ENCODE measurements around the gene KCNH4.
"Not testable (repeated sequence)": the region's sequence is repeated elsewhere in the genome, so short reads cannot be mapped to it uniquely, and the experiment has no call there.

Gene KCNH4

DNA sequence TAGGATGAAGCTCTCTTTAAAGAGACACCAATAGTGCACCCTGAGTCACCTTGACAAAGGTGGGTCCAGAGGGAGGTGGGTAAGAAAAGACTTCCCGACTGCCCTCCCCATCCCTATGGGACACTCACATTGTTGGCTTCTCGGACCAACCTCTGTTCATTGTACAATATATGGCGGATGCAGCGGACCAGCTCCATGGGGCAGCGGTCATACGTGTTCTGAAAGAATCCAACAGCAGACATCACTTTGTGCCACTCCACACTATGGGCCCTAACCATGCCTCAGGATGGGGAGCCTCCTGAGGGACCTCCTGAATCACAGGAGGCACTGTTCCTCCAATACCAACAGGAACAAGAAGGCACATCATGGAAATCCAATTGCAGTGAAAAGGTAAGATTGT lies 43.7 kb upstream of the KCNH4 start:
- Histone ChIP-seq H3K79me2 (ENCODE audit: insufficient read depth, low read depth) (no peaks in the 10 kb centered on the region), H3K27ac (no peak overlapping the region), H3K4me3 (IDR thresholded peaks at IDR 0.05; ENCODE audit: insufficient read depth, low read depth, low read length) (no peak overlapping the region), H2AFZ (ENCODE audit: low read depth) (no peak overlapping the region), H3K9ac (no peak overlapping the region), H3K4me1 (ENCODE audit: low read depth, poor library complexity, severe bottlenecking) (no peaks in the 10 kb centered on the region), H3K4me2 (no peak overlapping the region), H3K27me3 (ENCODE audit: insufficient read depth, low read depth) (no peaks in the 10 kb centered on the region), H4K20me1 (ENCODE audit: insufficient read depth) (no peaks in the 10 kb centered on the region), H3K36me3 (ENCODE audit: insufficient read depth) (no peaks in the 10 kb centered on the region)
- TF ChIP-seq, protein P1, sequence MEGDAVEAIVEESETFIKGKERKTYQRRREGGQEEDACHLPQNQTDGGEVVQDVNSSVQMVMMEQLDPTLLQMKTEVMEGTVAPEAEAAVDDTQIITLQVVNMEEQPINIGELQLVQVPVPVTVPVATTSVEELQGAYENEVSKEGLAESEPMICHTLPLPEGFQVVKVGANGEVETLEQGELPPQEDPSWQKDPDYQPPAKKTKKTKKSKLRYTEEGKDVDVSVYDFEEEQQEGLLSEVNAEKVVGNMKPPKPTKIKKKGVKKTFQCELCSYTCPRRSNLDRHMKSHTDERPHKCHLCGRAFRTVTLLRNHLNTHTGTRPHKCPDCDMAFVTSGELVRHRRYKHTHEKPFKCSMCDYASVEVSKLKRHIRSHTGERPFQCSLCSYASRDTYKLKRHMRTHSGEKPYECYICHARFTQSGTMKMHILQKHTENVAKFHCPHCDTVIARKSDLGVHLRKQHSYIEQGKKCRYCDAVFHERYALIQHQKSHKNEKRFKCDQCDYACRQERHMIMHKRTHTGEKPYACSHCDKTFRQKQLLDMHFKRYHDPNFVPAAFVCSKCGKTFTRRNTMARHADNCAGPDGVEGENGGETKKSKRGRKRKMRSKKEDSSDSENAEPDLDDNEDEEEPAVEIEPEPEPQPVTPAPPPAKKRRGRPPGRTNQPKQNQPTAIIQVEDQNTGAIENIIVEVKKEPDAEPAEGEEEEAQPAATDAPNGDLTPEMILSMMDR (conservative IDR thresholded peaks at IDR 0.05; ENCODE audit: low read depth, low read length), result no peak

DNA sequence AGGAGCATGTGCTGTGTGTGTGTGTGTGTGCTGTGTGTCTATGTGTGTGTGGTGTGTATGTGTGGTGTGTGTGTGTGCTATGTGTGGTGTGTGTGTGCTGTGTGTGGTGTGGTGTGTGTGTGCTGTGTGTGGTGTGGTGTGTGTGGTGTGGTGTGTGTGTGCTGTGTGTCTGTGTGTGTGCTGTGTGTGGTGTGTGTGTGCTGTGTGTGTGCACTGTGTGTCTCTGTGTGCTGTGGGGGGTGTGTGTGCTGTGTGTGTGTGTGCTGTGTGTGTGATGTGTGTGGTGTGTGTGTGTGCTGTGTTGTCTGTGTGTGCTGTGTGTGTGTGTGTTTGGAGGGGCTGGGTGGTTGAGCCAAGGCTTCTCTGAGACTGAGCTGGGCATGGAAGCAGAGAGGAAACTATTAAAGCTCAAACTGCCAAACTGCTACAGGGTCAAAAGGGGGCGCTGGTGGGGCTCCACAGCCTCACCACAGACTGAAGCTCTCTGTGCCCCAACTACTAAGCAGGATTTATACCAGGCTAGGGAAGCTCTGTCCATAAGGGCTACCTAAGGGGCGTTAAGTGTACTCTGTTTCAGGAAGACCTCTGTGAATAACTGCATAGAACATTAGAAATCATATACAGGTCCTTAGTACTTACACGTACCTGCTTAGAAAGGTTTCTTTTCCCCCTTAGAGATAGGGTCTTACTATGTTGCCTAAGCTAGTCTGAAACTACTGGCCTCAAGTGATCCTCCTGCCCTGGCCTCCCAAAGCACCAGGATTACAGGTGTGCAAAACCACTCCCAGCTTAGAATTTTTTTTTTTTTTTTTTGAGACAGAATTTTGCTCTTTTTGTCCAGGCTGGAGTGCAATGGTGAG lies 41.2 kb upstream of the KCNH4 start:
- no peak overlapping the region for H3K9ac ChIP-seq
- H3K27ac ChIP-seq, result no peak overlapping the region
- H3K79me2 ChIP-seq (ENCODE audit: insufficient read depth, low read depth), result no peaks in the 10 kb centered on the region
- no peak overlapping the region for H3K4me3 ChIP-seq (IDR thresholded peaks at IDR 0.05; ENCODE audit: insufficient read depth, low read depth, low read length)
- TF ChIP-seq, protein P1 (conservative IDR thresholded peaks at IDR 0.05; ENCODE audit: low read depth, low read length), result peak; percentile 84
- H3K4me2 ChIP-seq, result no peak overlapping the region
- no peaks in the 10 kb centered on the region for H3K36me3 ChIP-seq (ENCODE audit: insufficient read depth)
- H2AFZ ChIP-seq (ENCODE audit: low read depth), result no peak overlapping the region
- no peaks in the 10 kb centered on the region for H3K27me3 ChIP-seq (ENCODE audit: insufficient read depth, low read depth)
- no peaks in the 10 kb centered on the region for H4K20me1 ChIP-seq (ENCODE audit: insufficient read depth)
- no peaks in the 10 kb centered on the region for H3K4me1 ChIP-seq (ENCODE audit: low read depth, poor library complexity, severe bottlenecking)

DNA sequence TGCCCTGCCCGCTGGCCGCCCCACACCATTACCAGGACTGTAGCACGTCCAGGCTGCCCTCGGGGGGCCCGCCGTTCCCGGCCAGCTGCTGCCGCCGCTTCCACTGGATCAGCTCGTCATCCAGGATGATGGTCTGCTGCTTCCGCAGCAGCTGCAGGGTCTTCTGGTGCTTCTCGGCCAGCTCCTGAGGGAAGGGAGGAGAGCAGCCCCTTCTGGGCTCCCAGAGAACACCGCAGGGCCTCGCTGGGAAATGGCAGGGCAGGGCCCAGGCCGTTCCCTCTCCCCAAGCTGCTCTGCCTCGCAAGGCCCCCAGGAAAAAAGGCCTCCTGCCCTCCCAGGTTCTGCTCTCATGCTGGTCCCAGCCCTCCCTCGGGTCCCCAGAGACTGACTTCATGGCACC lies 38.3 kb upstream of the KCNH4 start:
- H3K27me3 ChIP-seq (ENCODE audit: insufficient read depth, low read depth); H3K27ac ChIP-seq; H3K79me2 ChIP-seq (ENCODE audit: insufficient read depth, low read depth); H3K9ac ChIP-seq; H4K20me1 ChIP-seq (ENCODE audit: insufficient read depth); H2AFZ ChIP-seq (ENCODE audit: low read depth); H3K4me2 ChIP-seq; H3K36me3 ChIP-seq (ENCODE audit: insufficient read depth); H3K4me1 ChIP-seq (ENCODE audit: low read depth, poor library complexity, severe bottlenecking); H3K4me3 ChIP-seq (IDR thresholded peaks at IDR 0.05; ENCODE audit: insufficient read depth, low read depth, low read length): not testable (repeated sequence)

DNA sequence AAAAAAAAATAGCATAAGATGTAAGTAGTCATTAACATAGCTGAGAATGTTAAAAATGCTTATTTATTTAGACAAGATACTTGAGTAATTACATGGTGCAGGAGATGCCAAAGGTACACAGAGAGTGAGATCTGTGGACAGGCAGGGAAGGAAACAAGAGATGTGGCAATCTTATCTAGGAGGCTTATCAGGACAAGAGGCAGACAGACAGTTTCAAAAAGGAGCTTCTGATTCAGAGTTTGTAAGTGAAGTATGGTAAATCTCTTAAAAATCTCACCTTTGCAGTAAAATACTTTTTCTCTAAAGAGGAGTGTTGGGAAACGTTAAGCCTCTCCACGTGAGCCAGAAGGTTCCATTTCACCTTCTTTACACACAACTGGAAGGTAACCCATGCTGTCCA lies 33.2 kb upstream of the KCNH4 start:
- no peaks in the 10 kb centered on the region for H3K79me2 ChIP-seq (ENCODE audit: insufficient read depth, low read depth)
- H3K4me2 ChIP-seq, result no peak overlapping the region
- H3K27ac ChIP-seq, result no peak overlapping the region
- H3K27me3 ChIP-seq (ENCODE audit: insufficient read depth, low read depth), result no peaks in the 10 kb centered on the region
- no peak overlapping the region for H3K9ac ChIP-seq
- no peak overlapping the region for H3K4me3 ChIP-seq (IDR thresholded peaks at IDR 0.05; ENCODE audit: insufficient read depth, low read depth, low read length)
- no peak overlapping the region for H2AFZ ChIP-seq (ENCODE audit: low read depth)
- no peaks in the 10 kb centered on the region for H3K36me3 ChIP-seq (ENCODE audit: insufficient read depth)
- H4K20me1 ChIP-seq (ENCODE audit: insufficient read depth), result no peaks in the 10 kb centered on the region
- TF ChIP-seq, protein P1 (conservative IDR thresholded peaks at IDR 0.05; ENCODE audit: low read depth, low read length), result no peak
- no peaks in the 10 kb centered on the region for H3K4me1 ChIP-seq (ENCODE audit: low read depth, poor library complexity, severe bottlenecking)

DNA sequence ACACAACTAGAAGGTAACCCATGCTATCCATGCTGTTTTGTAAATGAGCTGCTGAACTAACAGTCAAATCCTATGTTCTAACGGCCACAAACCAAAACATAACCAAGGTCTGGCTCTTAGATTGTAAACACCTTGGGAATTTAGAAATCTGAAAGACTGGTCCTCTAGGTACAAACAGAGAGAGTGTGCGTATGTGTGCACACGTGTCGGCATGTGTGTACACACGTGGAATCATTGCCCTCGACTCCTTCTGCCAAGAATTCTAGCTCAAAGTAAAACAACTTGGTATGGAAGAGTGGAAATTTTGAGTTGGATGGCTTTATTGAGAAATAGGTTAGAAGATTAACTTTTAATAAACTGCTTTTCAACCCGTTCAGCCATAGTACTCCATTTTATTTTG lies 31.4 kb upstream of the KCNH4 start:
- H3K79me2 ChIP-seq (ENCODE audit: insufficient read depth, low read depth), result no peaks in the 10 kb centered on the region
- no peak overlapping the region for H3K9ac ChIP-seq
- no peak overlapping the region for H2AFZ ChIP-seq (ENCODE audit: low read depth)
- no peak overlapping the region for H3K4me3 ChIP-seq (IDR thresholded peaks at IDR 0.05; ENCODE audit: insufficient read depth, low read depth, low read length)
- no peaks in the 10 kb centered on the region for H3K4me1 ChIP-seq (ENCODE audit: low read depth, poor library complexity, severe bottlenecking)
- H3K4me2 ChIP-seq, result no peak overlapping the region
- H4K20me1 ChIP-seq (ENCODE audit: insufficient read depth), result no peaks in the 10 kb centered on the region
- H3K27ac ChIP-seq, result no peak overlapping the region
- H3K36me3 ChIP-seq (ENCODE audit: insufficient read depth), result no peaks in the 10 kb centered on the region
- no peaks in the 10 kb centered on the region for H3K27me3 ChIP-seq (ENCODE audit: insufficient read depth, low read depth)
- TF ChIP-seq, protein P1 (conservative IDR thresholded peaks at IDR 0.05; ENCODE audit: low read depth, low read length), result no peak

DNA sequence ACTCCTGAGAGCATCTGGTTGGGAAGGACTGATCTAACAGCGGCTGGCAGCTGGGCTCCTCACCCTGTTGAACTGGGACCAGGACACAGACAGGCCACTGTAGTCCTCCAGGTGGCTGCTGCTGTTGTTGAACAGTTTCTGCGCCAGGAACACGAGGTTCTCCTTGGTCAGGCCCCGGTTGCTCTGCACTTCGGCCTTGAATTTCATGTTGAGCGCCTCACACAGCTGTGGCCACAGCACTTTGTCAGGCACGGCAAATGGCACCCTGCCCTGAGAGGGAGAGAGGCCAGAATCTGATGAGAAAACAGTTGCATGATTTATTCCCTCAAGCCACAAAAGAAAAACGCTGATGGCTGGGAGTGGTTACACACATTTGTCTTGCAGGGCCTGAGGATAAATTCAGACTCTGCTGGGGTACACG lies 31.0 kb upstream of the KCNH4 start:
- not testable (repeated sequence) for H3K4me1 ChIP-seq (ENCODE audit: low read depth, poor library complexity, severe bottlenecking); H3K9ac ChIP-seq; H3K4me2 ChIP-seq; H2AFZ ChIP-seq (ENCODE audit: low read depth); H3K79me2 ChIP-seq (ENCODE audit: insufficient read depth, low read depth); H3K27me3 ChIP-seq (ENCODE audit: insufficient read depth, low read depth); H4K20me1 ChIP-seq (ENCODE audit: insufficient read depth); H3K4me3 ChIP-seq (IDR thresholded peaks at IDR 0.05; ENCODE audit: insufficient read depth, low read depth, low read length); H3K36me3 ChIP-seq (ENCODE audit: insufficient read depth); H3K27ac ChIP-seq

Measured in KMS-11 (cell line).